ENCODE data around the gene ECE1. TPM values are rescaled to one million over a fixed set of nuclear protein-coding genes. Genes with fewer than 3 reads are reported as not detected.
"Not testable (repeated sequence)": the region's sequence is repeated elsewhere in the genome, so short reads cannot be mapped to it uniquely, and the experiment has no call there.

The ECE1 gene
- polyA plus RNA-seq, 3 donors from 2014 or later = 3.3 to 24.7 (median 4.3) TPM

DNA sequence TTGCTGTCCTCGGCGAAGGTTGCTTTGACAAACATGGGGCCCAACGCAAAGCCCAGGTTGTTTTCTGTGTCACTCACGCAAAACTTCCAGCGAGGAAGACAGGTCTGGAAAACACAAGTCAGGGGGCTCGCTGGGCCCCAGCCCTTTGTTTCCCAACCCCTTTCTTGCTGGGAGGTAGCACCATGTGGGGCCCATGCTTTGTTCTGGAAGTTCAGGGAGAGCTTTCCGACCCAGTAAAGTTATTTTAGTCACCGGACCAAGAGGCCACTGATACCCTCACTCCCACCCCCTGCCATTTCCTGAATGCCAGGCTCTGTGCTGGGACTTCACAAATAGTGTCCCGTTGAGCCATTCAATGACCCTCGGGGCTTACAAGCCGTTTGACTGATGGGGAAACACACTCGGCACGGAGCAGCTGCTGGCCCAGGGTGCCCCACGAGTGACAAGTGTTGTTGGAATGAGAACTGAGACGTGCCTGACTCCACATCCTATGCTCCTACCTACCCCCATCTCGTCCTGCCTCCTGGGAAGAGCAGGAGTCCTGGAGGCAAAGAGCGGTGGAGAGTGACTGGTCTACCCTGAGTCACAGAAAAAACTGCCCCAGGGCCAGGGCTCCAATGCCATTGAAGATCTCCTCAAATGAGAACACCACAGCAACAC lies 52.0 kb downstream of the ECE1 start:
- no peak for DNase-seq
- peaks cover 5 to 34% (median 7%) of the 10 kb centered on the region in 3 donors for H3K36me3 Mint-ChIP-seq
- no peak overlapping the region for H3K27ac Mint-ChIP-seq
- peaks cover 0 to 5% (median 2%) of the 10 kb centered on the region in 3 donors for H3K27me3 Mint-ChIP-seq (ENCODE audit: low read depth in 3 of 3)
- H3K9me3 Mint-ChIP-seq = no peaks in the 10 kb centered on the region
- no peak overlapping the region for H3K4me3 Mint-ChIP-seq
- peaks cover 5 to 10% of the 10 kb centered on the region in 2 donors for H3K4me1 Mint-ChIP-seq

DNA sequence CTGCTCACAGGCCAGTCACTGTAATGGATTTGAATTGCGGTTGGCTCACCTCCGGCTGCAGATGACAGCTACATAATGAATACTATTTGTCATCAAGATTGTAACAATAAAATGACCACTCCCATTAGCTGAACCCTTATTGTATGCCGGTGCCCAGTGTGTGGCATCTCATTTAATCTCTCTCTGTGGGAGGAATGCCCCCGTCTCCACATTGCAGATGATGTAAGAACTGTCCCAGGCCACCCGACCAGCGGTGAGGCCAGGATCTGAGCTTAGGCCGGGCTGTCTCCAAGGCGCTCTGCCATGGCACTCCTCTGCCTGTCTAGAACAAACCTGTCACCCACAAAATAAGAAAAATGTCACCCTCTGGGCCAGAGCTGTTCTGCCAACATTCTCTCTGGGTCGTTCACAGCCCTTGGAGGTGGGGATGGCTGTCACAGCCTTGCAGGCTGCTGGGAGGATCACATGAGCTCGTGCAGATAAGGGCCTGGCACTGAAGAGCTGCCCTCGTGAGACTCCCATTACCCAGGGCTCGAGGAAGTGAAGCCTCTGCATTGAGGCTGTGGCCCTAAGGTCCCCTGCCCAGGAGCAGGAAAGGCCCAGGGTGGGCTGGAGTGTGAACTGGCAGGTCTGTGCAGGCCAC lies 52.7 kb downstream of the ECE1 start:
- Mint-ChIP-seq H3K9me3 (no peaks in the 10 kb centered on the region), H3K27ac (peak overlapping the region in 1 of 6 donors; percentile 17), H3K4me3 (no peak overlapping the region), H3K4me1 (peaks cover 5 to 10% of the 10 kb centered on the region in 2 donors), H3K27me3 (ENCODE audit: low read depth in 3 of 3) (peaks cover 0 to 5% (median 2%) of the 10 kb centered on the region in 3 donors), H3K36me3 (peaks cover 6 to 34% (median 8%) of the 10 kb centered on the region in 3 donors)
- DNase-seq = no peak

DNA sequence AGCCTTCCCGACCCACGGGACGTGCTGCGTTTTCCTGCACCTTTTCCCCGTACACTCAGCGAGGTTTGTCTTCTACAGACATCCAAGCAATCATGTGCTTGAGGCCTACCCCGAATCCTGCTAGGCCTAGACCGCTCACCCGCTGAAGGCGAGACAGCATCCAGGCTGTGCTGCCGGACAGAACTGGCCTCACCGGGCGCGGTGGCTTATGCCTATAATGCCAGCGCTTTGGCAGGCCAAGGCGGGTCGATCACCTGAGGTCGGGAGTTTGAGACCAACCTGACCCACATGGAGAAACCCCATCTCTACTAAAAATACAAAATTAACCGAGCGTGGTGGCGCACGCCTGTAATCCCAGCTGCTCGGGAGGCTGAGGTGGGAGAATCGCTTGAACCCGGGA lies 54.1 kb downstream of the ECE1 start:
- no peaks in the 10 kb centered on the region for H3K9me3 Mint-ChIP-seq
- no peak overlapping the region for H3K4me3 Mint-ChIP-seq
- H3K27me3 Mint-ChIP-seq (ENCODE audit: low read depth in 3 of 3) = peaks cover 2 to 5% (median 2%) of the 10 kb centered on the region in 3 donors
- peaks cover 5 to 10% of the 10 kb centered on the region in 2 donors for H3K4me1 Mint-ChIP-seq
- no peak overlapping the region for H3K27ac Mint-ChIP-seq
- H3K36me3 Mint-ChIP-seq = peaks cover 12 to 30% (median 12%) of the 10 kb centered on the region in 3 donors
- no peak for DNase-seq

DNA sequence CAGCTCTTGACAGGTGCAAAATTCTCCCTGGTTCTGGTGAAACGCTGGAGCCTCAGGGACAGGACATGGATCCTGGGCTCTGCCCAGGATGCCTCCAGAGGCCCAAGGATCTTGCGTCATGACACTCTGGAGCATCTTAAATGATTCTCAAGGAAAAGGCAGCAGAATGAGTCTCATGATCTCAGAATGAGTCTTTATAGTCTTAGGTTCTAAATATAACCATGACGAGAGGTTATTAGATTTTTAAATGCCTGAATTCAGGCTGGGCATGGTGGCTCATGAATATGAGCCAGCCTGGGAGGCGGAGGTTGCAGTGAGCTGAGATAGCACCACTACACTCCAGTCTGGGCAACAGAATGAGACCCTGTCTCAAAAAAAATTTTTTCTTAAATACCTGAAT lies 55.5 kb downstream of the ECE1 start:
- peaks cover 5 to 9% of the 10 kb centered on the region in 2 donors for H3K4me1 Mint-ChIP-seq
- peaks cover 0 to 5% (median 2%) of the 10 kb centered on the region in 3 donors for H3K27me3 Mint-ChIP-seq (ENCODE audit: low read depth in 3 of 3)
- H3K9me3 Mint-ChIP-seq = no peaks in the 10 kb centered on the region
- H3K4me3 Mint-ChIP-seq = no peak overlapping the region
- no peak for DNase-seq
- H3K36me3 Mint-ChIP-seq = peaks cover 12 to 35% (median 12%) of the 10 kb centered on the region in 3 donors
- no peak overlapping the region for H3K27ac Mint-ChIP-seq

DNA sequence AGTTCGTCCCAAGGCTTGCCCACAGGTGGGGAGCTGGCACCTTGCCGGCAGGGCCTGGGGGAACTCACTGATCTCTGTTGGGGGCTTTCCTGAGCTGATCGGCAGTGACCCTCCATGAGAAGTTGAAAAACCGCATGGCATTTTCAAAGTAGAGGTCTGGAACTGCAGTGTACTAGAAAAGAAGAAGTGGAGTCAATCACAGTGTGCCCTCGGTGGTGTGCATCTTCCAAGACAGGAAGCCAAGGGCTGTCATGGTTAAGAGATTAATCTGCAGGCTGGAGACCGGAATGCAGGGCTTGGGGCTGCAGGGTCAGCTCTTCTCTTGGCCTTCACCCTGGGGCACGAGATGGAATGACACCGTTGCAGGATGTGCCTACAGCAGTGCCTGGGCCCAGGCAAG lies 56.8 kb downstream of the ECE1 start:
- H3K9me3 Mint-ChIP-seq = no peaks in the 10 kb centered on the region
- no peak overlapping the region for H3K4me3 Mint-ChIP-seq
- H3K27me3 Mint-ChIP-seq (ENCODE audit: low read depth in 3 of 3) = peaks cover 0 to 5% (median 2%) of the 10 kb centered on the region in 3 donors

DNA sequence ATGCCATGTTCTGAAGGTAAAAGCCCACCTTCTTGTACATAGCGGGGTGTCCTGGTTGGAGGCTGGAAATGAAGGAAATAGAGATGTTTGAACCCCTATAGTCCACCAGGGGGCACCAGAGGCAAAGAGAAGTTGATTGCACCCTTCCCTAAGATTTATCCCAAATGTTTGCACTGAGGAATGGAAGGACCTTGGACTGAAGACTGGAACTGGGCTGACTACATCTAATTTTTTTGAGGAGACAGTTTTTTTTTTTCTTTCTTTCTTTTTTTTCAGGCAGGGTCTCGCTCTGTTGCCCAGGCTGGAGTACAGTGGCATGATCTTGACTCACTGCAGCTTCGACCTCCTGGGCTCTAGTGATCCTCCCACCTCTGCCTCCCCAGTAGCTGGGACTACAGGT lies 58.2 kb downstream of the ECE1 start:
- no peaks in the 10 kb centered on the region for H3K4me1 Mint-ChIP-seq
- H3K4me3 Mint-ChIP-seq = no peak overlapping the region
- no peaks in the 10 kb centered on the region for H3K9me3 Mint-ChIP-seq
- H3K27ac Mint-ChIP-seq = peak overlapping the region in 1 of 6 donors; percentile 6
- DNase-seq = peak; percentile 32 to 40 (median 37)
- peaks cover 0 to 5% (median 2%) of the 10 kb centered on the region in 3 donors for H3K27me3 Mint-ChIP-seq (ENCODE audit: low read depth in 3 of 3)
- peaks cover 10 to 36% (median 15%) of the 10 kb centered on the region in 3 donors for H3K36me3 Mint-ChIP-seq

More for the DNA sequence above, 56.8 kb downstream of the ECE1 start:
- H3K27ac Mint-ChIP-seq = peak overlapping the region in 1 of 6 donors; percentile 24
- H3K36me3 Mint-ChIP-seq = peaks cover 12 to 38% (median 15%) of the 10 kb centered on the region in 3 donors
- DNase-seq = no peak
- no peaks in the 10 kb centered on the region for H3K4me1 Mint-ChIP-seq

DNA sequence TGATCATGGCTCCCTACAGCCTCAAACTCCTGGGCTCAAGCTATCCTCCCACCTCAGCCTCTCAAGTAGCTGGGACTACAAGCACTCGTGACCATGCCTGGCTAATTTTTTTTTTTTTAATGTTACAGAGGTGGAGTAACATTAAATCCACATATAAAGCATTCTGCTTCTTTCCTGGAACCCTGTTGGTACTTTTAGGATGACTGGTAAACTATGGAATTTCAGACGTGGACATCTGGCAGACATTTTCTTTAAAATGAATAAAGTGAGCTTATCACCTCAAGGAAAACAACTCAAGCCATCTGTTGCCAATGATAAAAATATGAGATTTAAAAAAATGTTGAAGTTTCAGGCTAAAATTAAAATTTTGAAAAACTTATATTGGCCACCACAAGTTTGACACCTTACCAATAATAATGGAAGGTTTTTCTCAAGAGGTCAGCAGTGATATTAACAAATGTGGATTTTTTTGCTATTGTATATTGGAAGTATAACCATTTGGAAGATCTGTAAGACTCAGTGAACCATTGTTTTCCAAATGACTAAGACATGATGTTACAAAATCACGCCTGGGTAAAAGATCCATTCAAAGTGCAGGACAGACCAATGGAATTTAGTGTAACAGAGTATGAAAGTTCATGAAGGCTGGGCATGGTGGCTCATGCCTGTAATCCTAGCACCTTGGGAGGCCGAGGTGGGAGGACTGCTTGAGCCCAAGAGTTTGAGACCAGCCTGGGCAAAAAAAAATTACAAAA lies 60.8 kb downstream of the ECE1 start:
- H3K4me3 Mint-ChIP-seq = no peak overlapping the region
- DNase-seq = no peak
- peaks cover 8 to 32% (median 15%) of the 10 kb centered on the region in 3 donors for H3K36me3 Mint-ChIP-seq
- H3K27ac Mint-ChIP-seq = no peak overlapping the region
- H3K9me3 Mint-ChIP-seq = no peaks in the 10 kb centered on the region
- H3K27me3 Mint-ChIP-seq (ENCODE audit: low read depth in 3 of 3) = peaks cover 0 to 2% (median 2%) of the 10 kb centered on the region in 3 donors
- H3K4me1 Mint-ChIP-seq = no peaks in the 10 kb centered on the region

DNA sequence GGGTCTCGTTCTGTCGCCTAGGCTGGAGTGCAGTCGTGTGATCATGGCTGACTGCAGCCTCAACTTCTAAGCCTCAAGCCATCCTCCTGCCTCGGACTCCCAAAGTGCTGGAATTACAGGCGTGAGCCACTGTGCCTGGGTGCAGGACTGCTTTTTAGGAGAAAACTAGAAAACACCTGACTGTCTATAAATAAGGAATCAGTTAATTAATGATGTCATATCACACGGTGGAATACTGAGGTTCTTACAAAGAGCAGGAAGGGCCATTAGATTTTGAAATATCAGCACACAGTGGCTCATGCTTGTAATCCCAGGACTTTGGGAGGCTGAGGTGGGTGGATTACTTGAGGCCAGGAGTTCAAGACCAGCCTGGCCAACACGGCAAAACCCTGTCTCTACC lies 62.0 kb downstream of the ECE1 start:
- DNase-seq; H3K4me3 Mint-ChIP-seq; H3K27me3 Mint-ChIP-seq (ENCODE audit: low read depth in 3 of 3); H3K4me1 Mint-ChIP-seq; H3K27ac Mint-ChIP-seq; H3K9me3 Mint-ChIP-seq: not testable (repeated sequence)
- peaks cover 4 to 35% (median 9%) of the 10 kb centered on the region in 3 donors for H3K36me3 Mint-ChIP-seq

DNA sequence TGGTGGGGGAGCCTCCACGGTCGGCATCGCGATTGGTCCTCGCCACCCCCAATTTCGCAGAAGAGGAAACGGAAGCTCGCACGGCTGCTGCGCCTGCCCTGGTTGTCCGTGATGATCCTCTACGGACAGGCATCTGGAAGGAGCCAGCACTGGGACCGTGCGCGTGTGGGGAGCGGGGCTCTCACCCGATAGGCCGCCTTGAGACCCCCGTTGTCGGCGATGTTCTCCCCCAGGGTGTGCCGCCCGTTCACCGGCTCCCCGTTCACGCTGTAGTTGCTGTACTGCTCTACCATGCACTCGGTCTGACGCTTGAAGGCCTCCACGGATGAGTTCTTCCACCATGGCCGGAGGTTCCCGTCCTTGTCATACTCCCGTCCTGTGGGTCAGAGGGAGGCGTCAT lies 65.2 kb downstream of the ECE1 start:
- Mint-ChIP-seq H3K27ac (no peak overlapping the region), H3K36me3 (peaks cover 0 to 32% (median 7%) of the 10 kb centered on the region in 3 donors), H3K27me3 (ENCODE audit: low read depth in 3 of 3) (peaks cover 0 to 4% (median 0%) of the 10 kb centered on the region in 3 donors), H3K4me3 (no peak overlapping the region), H3K9me3 (no peaks in the 10 kb centered on the region), H3K4me1 (no peaks in the 10 kb centered on the region)
- no peak for DNase-seq

DNA sequence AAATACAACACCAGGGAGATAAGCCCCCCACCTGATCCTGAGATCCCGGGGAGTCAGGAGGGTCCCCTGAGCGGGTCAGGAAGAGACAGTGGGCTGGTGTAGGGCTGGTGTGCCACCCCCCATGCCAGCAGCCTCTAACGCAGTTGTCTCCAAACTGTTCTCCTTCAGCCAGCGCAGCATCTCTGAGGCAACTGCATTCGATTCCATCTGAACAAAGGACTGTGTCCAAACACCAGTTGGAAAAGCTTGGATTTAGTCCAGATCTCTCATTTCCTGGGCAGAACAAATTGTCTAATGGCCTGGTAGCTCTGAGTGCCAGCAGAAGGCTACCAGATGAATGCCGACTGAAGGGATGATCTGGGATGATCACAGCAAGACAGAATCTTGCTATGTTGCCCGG lies 69.4 kb downstream of the ECE1 start:
- Mint-ChIP-seq H3K4me1 (no peaks in the 10 kb centered on the region), H3K27ac (no peak overlapping the region), H3K27me3 (ENCODE audit: low read depth in 3 of 3) (peaks cover 0 to 3% (median 3%) of the 10 kb centered on the region in 3 donors)

DNA sequence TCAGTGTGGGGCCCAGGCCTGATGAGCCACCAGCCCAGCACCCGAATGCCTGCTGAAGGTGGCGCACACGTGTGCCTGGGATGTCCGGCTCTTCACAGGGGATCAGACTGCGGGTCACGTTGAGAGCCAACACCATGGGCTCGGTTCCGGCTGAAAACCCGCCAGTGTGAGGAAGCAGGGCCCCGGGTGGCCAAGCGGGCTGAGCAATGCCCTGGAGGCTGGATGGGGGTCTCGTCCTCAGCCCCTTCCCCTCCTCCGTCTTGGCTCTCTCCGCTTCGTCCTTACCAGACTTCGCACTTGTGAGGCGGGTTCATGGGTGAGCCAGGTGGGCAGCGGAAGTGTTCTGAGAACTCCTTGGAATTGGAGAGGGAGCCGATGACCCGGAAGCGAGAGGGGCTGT lies 70.6 kb downstream of the ECE1 start:
- H3K36me3 Mint-ChIP-seq = peaks cover 0 to 14% (median 4%) of the 10 kb centered on the region in 3 donors
- H3K4me1 Mint-ChIP-seq = no peaks in the 10 kb centered on the region
- no peaks in the 10 kb centered on the region for H3K9me3 Mint-ChIP-seq
- no peak overlapping the region for H3K27ac Mint-ChIP-seq
- no peak for DNase-seq
- H3K27me3 Mint-ChIP-seq (ENCODE audit: low read depth in 3 of 3) = peaks cover 2 to 3% (median 3%) of the 10 kb centered on the region in 3 donors
- H3K4me3 Mint-ChIP-seq = no peak overlapping the region

More for the DNA sequence above, 69.4 kb downstream of the ECE1 start:
- Mint-ChIP-seq H3K9me3 (no peaks in the 10 kb centered on the region), H3K4me3 (no peak overlapping the region), H3K36me3 (peaks cover 0 to 18% (median 4%) of the 10 kb centered on the region in 3 donors)
- no peak for DNase-seq

DNA sequence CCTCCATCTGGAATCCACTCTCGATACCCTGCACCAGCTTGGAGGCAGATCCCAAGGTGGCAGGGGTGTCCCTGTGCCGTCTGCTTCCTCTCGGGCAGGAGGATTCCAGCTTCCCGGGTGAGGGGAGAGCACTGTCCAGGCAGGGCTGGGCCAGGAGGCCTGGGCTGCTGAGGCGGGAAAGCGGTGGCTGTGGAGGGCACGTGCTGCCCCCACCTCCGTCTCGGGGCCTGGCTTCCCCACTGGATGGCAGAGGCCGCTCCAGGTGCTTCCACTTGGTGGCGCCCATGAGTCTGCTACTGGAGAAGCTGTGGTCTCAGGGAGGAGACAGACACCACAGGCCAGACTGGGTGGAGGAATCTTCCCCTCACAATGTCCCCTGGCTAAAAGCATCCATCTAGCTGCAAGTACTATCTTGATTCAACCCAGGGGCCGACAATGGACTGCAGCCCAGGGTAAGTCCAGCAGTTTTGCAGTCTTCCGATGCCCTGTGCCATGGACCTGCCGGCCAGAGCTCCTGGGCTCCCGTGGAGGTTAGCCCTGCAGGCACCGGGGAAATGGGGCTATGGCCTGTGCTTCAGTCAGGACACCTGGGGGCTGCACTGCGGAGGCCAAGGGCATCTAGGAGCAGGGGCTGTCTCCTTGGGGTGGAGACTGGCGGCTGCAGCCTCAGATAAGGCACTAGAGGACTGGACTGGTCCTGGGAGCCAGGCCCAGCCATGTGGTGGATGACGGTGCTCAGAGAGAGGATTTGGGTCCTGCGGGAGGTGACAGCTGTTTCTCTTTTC lies 72.3 kb downstream of the ECE1 start:
- Mint-ChIP-seq H3K9me3 (no peaks in the 10 kb centered on the region), H3K27ac (no peak overlapping the region), H3K4me1 (no peaks in the 10 kb centered on the region), H3K36me3 (peaks cover 0 to 4% (median 3%) of the 10 kb centered on the region in 3 donors), H3K4me3 (no peak overlapping the region), H3K27me3 (ENCODE audit: low read depth in 3 of 3) (peaks cover 1 to 3% (median 2%) of the 10 kb centered on the region in 3 donors)
- no peak for DNase-seq
